SK-N-MC (cell line): ENCODE measurements around the gene H6PD.

Experiments
- EZH2 ChIP-seq: fragments of 200-600 bp; sonication (generic); IDR thresholded peaks from one replicate; pipeline ENCODE4 v1.6.1; 2017; ENCODE audit warnings: antibody characterized with exemption
- FOXP2 ChIP-seq: optimal IDR thresholded peaks from 2 replicates; pipeline ENCODE3; 2011; ENCODE audit warnings: mild to moderate bottlenecking, moderate library complexity; ENCODE audit not compliant: insufficient read depth; ENCODE audit errors: extremely low read length, control extremely low read depth
- POLR2AphosphoS5 ChIP-seq: IDR thresholded peaks from 2 replicates; pipeline ENCODE4 v1.6.1; 2012; ENCODE audit warnings: mild to moderate bottlenecking, low read depth, low read length, borderline replicate concordance

DNA sequence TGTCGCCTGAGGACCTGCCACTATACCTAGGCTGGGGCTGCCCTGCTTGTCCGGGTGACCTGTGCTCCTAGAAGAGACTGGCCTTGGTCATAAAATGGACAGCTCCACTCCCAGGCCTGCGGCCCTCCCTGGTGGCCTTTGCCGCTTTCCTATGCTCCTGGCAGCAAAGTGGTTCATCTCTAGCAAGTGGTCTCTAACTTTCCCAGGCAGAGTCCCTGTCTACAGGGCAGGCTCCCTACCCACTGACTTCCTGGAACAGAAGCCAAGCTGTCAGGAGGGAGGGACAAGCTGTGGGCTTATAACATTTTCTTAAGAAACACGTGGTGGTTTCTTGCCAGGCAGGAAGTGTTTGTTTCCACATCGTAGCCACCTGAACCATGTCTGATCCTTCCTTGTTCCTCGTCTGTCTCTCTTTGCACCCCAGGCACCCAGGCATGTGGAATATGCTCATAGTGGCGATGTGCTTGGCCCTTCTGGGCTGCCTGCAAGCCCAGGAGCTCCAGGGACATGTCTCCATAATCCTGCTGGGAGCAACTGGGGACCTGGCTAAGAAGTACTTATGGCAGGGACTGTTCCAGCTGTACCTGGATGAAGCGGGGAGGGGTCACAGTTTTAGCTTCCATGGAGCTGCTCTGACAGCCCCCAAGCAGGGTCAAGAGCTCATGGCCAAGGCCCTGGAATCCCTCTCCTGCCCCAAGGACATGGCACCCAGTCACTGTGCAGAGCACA is 10.1 kb downstream of the H6PD start:
- no peak for TF ChIP-seq EZH2
- TF ChIP-seq POLR2AphosphoS5, result no peak
- TF ChIP-seq FOXP2, result no peak
